ENCODE measurements around the gene ACER3. TPM values are rescaled to one million over a fixed set of nuclear protein-coding genes. Genes with fewer than 3 reads are reported as not detected.

Gene ACER3
- polyA plus RNA-seq, 1 donor from 2014 or later = 14.9 TPM

- H3K9ac ChIP-seq (ENCODE audit: low read length) = no peak overlapping the region
- no peak overlapping the region for H3K4me3 ChIP-seq (ENCODE audit: low read length)
- H3K4me2 ChIP-seq (ENCODE audit: low read length) = no peak overlapping the region
- H2AFZ ChIP-seq (ENCODE audit: low read depth, low read length) = no peak overlapping the region
- H3K27me3 ChIP-seq (ENCODE audit: insufficient read depth, low read depth, low read length) = no peaks in the 10 kb centered on the region
- no peaks in the 10 kb centered on the region for H4K20me1 ChIP-seq (ENCODE audit: insufficient read depth)
- H3K36me3 ChIP-seq (ENCODE audit: insufficient read depth, low read length) = no peaks in the 10 kb centered on the region
- H3F3A ChIP-seq (ENCODE audit: insufficient read depth, low read length, poor library complexity, severe bottlenecking) = no peaks in the 10 kb centered on the region
- H3K79me2 ChIP-seq (replicated peaks; ENCODE audit: insufficient read depth, low read length) = no peaks in the 10 kb centered on the region
- no peak overlapping the region for H3K27ac ChIP-seq (ENCODE audit: low read length)
- no peaks in the 10 kb centered on the region for H3K9me2 ChIP-seq (ENCODE audit: insufficient read depth, low read length)
- no peaks in the 10 kb centered on the region for H3K9me3 ChIP-seq (ENCODE audit: low read length)
- TF ChIP-seq, protein P1, sequence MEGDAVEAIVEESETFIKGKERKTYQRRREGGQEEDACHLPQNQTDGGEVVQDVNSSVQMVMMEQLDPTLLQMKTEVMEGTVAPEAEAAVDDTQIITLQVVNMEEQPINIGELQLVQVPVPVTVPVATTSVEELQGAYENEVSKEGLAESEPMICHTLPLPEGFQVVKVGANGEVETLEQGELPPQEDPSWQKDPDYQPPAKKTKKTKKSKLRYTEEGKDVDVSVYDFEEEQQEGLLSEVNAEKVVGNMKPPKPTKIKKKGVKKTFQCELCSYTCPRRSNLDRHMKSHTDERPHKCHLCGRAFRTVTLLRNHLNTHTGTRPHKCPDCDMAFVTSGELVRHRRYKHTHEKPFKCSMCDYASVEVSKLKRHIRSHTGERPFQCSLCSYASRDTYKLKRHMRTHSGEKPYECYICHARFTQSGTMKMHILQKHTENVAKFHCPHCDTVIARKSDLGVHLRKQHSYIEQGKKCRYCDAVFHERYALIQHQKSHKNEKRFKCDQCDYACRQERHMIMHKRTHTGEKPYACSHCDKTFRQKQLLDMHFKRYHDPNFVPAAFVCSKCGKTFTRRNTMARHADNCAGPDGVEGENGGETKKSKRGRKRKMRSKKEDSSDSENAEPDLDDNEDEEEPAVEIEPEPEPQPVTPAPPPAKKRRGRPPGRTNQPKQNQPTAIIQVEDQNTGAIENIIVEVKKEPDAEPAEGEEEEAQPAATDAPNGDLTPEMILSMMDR (IDR thresholded peaks at IDR 0.05; ENCODE audit: poor library complexity, severe bottlenecking) = no peak
- TF ChIP-seq RAD21 (conservative IDR thresholded peaks at IDR 0.05) (no peak), EZH2 (IDR thresholded peaks at IDR 0.05; ENCODE audit: borderline replicate concordance, insufficient read depth, low read length, poor library complexity, severe bottlenecking) (no peak), MXI1 (conservative IDR thresholded peaks at IDR 0.05; ENCODE audit: poor library complexity, severe bottlenecking) (no peak), EP300 (conservative IDR thresholded peaks at IDR 0.05; ENCODE audit: poor library complexity, severe bottlenecking) (no peak), TAF1 (IDR thresholded peaks at IDR 0.05; ENCODE audit: low read depth) (no peak), SMC3 (conservative IDR thresholded peaks at IDR 0.05; ENCODE audit: poor library complexity) (no peak), POLR2AphosphoS5 (IDR thresholded peaks at IDR 0.05) (no peak), REST (IDR thresholded peaks at IDR 0.05; ENCODE audit: borderline replicate concordance) (no peak)
These were observed 166.0 kb downstream of the ACER3 start for GRCh38 chr11:77026743-77027142.

GRCh38 chr11:77027275-77027674, 166.6 kb downstream of the ACER3 start:
- Histone ChIP-seq H4K20me1 (ENCODE audit: insufficient read depth) (no peaks in the 10 kb centered on the region), H3K27me3 (ENCODE audit: insufficient read depth, low read depth, low read length) (no peaks in the 10 kb centered on the region), H3K4me3 (ENCODE audit: low read length) (no peak overlapping the region), H3K4me2 (ENCODE audit: low read length) (no peak overlapping the region), H3F3A (ENCODE audit: insufficient read depth, low read length, poor library complexity, severe bottlenecking) (no peaks in the 10 kb centered on the region), H3K9ac (ENCODE audit: low read length) (no peak overlapping the region), H3K27ac (ENCODE audit: low read length) (no peak overlapping the region), H3K9me3 (ENCODE audit: low read length) (no peaks in the 10 kb centered on the region), H2AFZ (ENCODE audit: low read depth, low read length) (no peak overlapping the region), H3K9me2 (ENCODE audit: insufficient read depth, low read length) (no peaks in the 10 kb centered on the region), H3K36me3 (ENCODE audit: insufficient read depth, low read length) (no peaks in the 10 kb centered on the region), H3K79me2 (replicated peaks; ENCODE audit: insufficient read depth, low read length) (no peaks in the 10 kb centered on the region)
- TF ChIP-seq REST (IDR thresholded peaks at IDR 0.05; ENCODE audit: borderline replicate concordance) (no peak), EZH2 (IDR thresholded peaks at IDR 0.05; ENCODE audit: borderline replicate concordance, insufficient read depth, low read length, poor library complexity, severe bottlenecking) (no peak), POLR2AphosphoS5 (IDR thresholded peaks at IDR 0.05) (no peak), EP300 (conservative IDR thresholded peaks at IDR 0.05; ENCODE audit: poor library complexity, severe bottlenecking) (no peak), MXI1 (conservative IDR thresholded peaks at IDR 0.05; ENCODE audit: poor library complexity, severe bottlenecking) (no peak), TAF1 (IDR thresholded peaks at IDR 0.05; ENCODE audit: low read depth) (no peak), RAD21 (conservative IDR thresholded peaks at IDR 0.05) (no peak), SMC3 (conservative IDR thresholded peaks at IDR 0.05; ENCODE audit: poor library complexity) (no peak)
- TF ChIP-seq, protein P1 (IDR thresholded peaks at IDR 0.05; ENCODE audit: poor library complexity, severe bottlenecking) = no peak
